Measurements from ENCODE around the gene TENM4. TPM values are rescaled to one million over a fixed set of nuclear protein-coding genes. Genes with fewer than 3 reads are reported as not detected.
"Not testable (repeated sequence)": the region's sequence is repeated elsewhere in the genome, so short reads cannot be mapped to it uniquely, and the experiment has no call there.

The TENM4 gene
- total RNA-seq, 1 donor from 2014 or later, result 0.08 TPM

- not testable (repeated sequence) for ATAC-seq; DNase-seq (ENCODE audit: low spot score)
Observed at GRCh38 chr11:79191716-79192115, 249.1 kb downstream of the TENM4 start.

GRCh38 chr11:79190553-79190952 lies 250.3 kb downstream of the TENM4 start:
- DNase-seq (ENCODE audit: low spot score); ATAC-seq: not testable (repeated sequence)

GRCh38 chr11:79189601-79190000 lies 251.2 kb downstream of the TENM4 start:
- DNase-seq (ENCODE audit: low spot score), result peak; percentile 82
- ATAC-seq, result peak; percentile 99

- ATAC-seq (no peak), DNase-seq (ENCODE audit: low spot score) (no peak)
Observed at GRCh38 chr11:79189055-79189454, 251.8 kb downstream of the TENM4 start.

GRCh38 chr11:79186669-79187068 lies 254.2 kb downstream of the TENM4 start:
- DNase-seq (ENCODE audit: low spot score), result no peak
- ATAC-seq, result no peak

- DNase-seq (ENCODE audit: low spot score), result no peak
- ATAC-seq, result no peak
Observed at GRCh38 chr11:79185351-79185750, 255.5 kb downstream of the TENM4 start.

- DNase-seq (ENCODE audit: low spot score) (no peak), ATAC-seq (no peak)
Observed at GRCh38 chr11:79184285-79184684, 256.5 kb downstream of the TENM4 start.

GRCh38 chr11:79182794-79183193 lies 258.0 kb downstream of the TENM4 start:
- DNase-seq (ENCODE audit: low spot score) (no peak), ATAC-seq (no peak)

GRCh38 chr11:79179087-79179486 lies 261.7 kb downstream of the TENM4 start:
- no peak for DNase-seq (ENCODE audit: low spot score)
- ATAC-seq, result no peak

- ATAC-seq, result no peak
- no peak for DNase-seq (ENCODE audit: low spot score)
Observed at GRCh38 chr11:79174045-79175008, 266.5 kb downstream of the TENM4 start.

- ATAC-seq, result no peak
- DNase-seq (ENCODE audit: low spot score), result no peak
Observed at GRCh38 chr11:79173615-79174014, 267.2 kb downstream of the TENM4 start.

- DNase-seq (ENCODE audit: low spot score), result no peak
Observed at GRCh38 chr11:79170321-79170720, 270.5 kb downstream of the TENM4 start.

GRCh38 chr11:79168530-79169110 lies 272.2 kb downstream of the TENM4 start:
- no peak for DNase-seq (ENCODE audit: low spot score)
- ATAC-seq, result no peak

More at GRCh38 chr11:79170321-79170720, 270.5 kb downstream of the TENM4 start:
- no peak for ATAC-seq

- ATAC-seq (no peak), DNase-seq (ENCODE audit: low spot score) (no peak)
Observed at GRCh38 chr11:79167510-79168188, 273.2 kb downstream of the TENM4 start.

GRCh38 chr11:79165908-79166307 lies 274.9 kb downstream of the TENM4 start:
- no peak for ATAC-seq
- DNase-seq (ENCODE audit: low spot score), result no peak

- ATAC-seq (peak; percentile 57), DNase-seq (ENCODE audit: low spot score) (no peak)
Observed at GRCh38 chr11:79160791-79161403, 279.9 kb downstream of the TENM4 start.

- DNase-seq (ENCODE audit: low spot score) (no peak), ATAC-seq (no peak)
Observed at GRCh38 chr11:79159657-79160450, 281.0 kb downstream of the TENM4 start.

- DNase-seq (ENCODE audit: low spot score), result no peak
- ATAC-seq, result no peak
Observed at GRCh38 chr11:79157738-79158137, 283.1 kb downstream of the TENM4 start.

- ATAC-seq, result peak; percentile 77
- peak; percentile 51 for DNase-seq (ENCODE audit: low spot score)
Observed at GRCh38 chr11:79156031-79156430, 284.8 kb downstream of the TENM4 start.

GRCh38 chr11:79155237-79155636 lies 285.6 kb downstream of the TENM4 start:
- ATAC-seq (no peak), DNase-seq (ENCODE audit: low spot score) (no peak)

Data from left lobe of liver (tissue), 2 donors.